ENCODE measurements around the gene IFIT5.
A peak's percentile ranks its signal among the peaks of the same experiment; 100 is the strongest.
"Not testable (repeated sequence)": the region's sequence is repeated elsewhere in the genome, so short reads cannot be mapped to it uniquely, and the experiment has no call there.

Gene IFIT5

GRCh38 chr10:89388806-89389205 is 25.6 kb upstream of the IFIT5 start:
- DNase-seq (ENCODE audit: insufficient read length, low spot score) (no peak), FAIRE-seq (no peak)

GRCh38 chr10:89389254-89389653 is 25.1 kb upstream of the IFIT5 start:
- DNase-seq (ENCODE audit: insufficient read length, low spot score) (no peak), FAIRE-seq (peak; percentile 95)
- no peak for TF ChIP-seq POLR2A (IDR thresholded peaks at IDR 0.05; ENCODE audit: low read depth, low read length)

More at GRCh38 chr10:89388806-89389205, 25.6 kb upstream of the IFIT5 start:
- no peak for TF ChIP-seq POLR2A (IDR thresholded peaks at IDR 0.05; ENCODE audit: low read depth, low read length)

- FAIRE-seq (peak; percentile 58), DNase-seq (ENCODE audit: insufficient read length, low spot score) (no peak)
- TF ChIP-seq POLR2A (IDR thresholded peaks at IDR 0.05; ENCODE audit: low read depth, low read length): no peak
Observed at GRCh38 chr10:89390476-89391225, 23.7 kb upstream of the IFIT5 start.

- not testable (repeated sequence) for DNase-seq (ENCODE audit: insufficient read length, low spot score); FAIRE-seq
Observed at GRCh38 chr10:89391226-89391576, 23.2 kb upstream of the IFIT5 start.

GRCh38 chr10:89391907-89392756 is 22.2 kb upstream of the IFIT5 start, which contains the start of gene IFIT1:
Gene IFIT1 (plus strand): TSS chr10:89392623. CDS start chr10:89392713, 90 bp downstream.
- FAIRE-seq (peak; percentile 99), DNase-seq (ENCODE audit: insufficient read length, low spot score) (peak; percentile 64)
- TF ChIP-seq POLR2A (IDR thresholded peaks at IDR 0.05; ENCODE audit: low read depth, low read length): no peak

GRCh38 chr10:89392974-89393373 is 21.4 kb upstream of the IFIT5 start:
- DNase-seq (ENCODE audit: insufficient read length, low spot score) (peak; percentile 16), FAIRE-seq (no peak)
- TF ChIP-seq POLR2A (IDR thresholded peaks at IDR 0.05; ENCODE audit: low read depth, low read length): no peak

- FAIRE-seq: peak; percentile 6
- no peak for DNase-seq (ENCODE audit: insufficient read length, low spot score)
- no peak for TF ChIP-seq POLR2A (IDR thresholded peaks at IDR 0.05; ENCODE audit: low read depth, low read length)
Observed at GRCh38 chr10:89393898-89394297, 20.5 kb upstream of the IFIT5 start.

- DNase-seq (ENCODE audit: insufficient read length, low spot score): no peak
- FAIRE-seq: no peak
- no peak for TF ChIP-seq POLR2A (IDR thresholded peaks at IDR 0.05; ENCODE audit: low read depth, low read length)
Observed at GRCh38 chr10:89395141-89395540, 19.2 kb upstream of the IFIT5 start.

GRCh38 chr10:89398003-89398749 is 16.2 kb upstream of the IFIT5 start:
- DNase-seq (ENCODE audit: insufficient read length, low spot score): no peak
- FAIRE-seq: peak; percentile 58
- TF ChIP-seq POLR2A (IDR thresholded peaks at IDR 0.05; ENCODE audit: low read depth, low read length): no peak

- FAIRE-seq (peak; percentile 67), DNase-seq (ENCODE audit: insufficient read length, low spot score) (no peak)
- no peak for TF ChIP-seq POLR2A (IDR thresholded peaks at IDR 0.05; ENCODE audit: low read depth, low read length)
Observed at GRCh38 chr10:89399956-89400355, 14.4 kb upstream of the IFIT5 start.

GRCh38 chr10:89403043-89403442 is 11.3 kb upstream of the IFIT5 start:
- TF ChIP-seq POLR2A (IDR thresholded peaks at IDR 0.05; ENCODE audit: low read depth, low read length): no peak
- no peak for DNase-seq (ENCODE audit: insufficient read length, low spot score)
- FAIRE-seq: no peak

- FAIRE-seq: no peak
- DNase-seq (ENCODE audit: insufficient read length, low spot score): no peak
- TF ChIP-seq POLR2A (IDR thresholded peaks at IDR 0.05; ENCODE audit: low read depth, low read length): no peak
Observed at GRCh38 chr10:89404104-89405047, 10.0 kb upstream of the IFIT5 start.

- not testable (repeated sequence) for FAIRE-seq; DNase-seq (ENCODE audit: insufficient read length, low spot score)
Observed at GRCh38 chr10:89406178-89406577, 8.2 kb upstream of the IFIT5 start.

GRCh38 chr10:89407792-89408191 is 6.6 kb upstream of the IFIT5 start:
- not testable (repeated sequence) for FAIRE-seq; DNase-seq (ENCODE audit: insufficient read length, low spot score)

GRCh38 chr10:89409282-89409681 is 5.1 kb upstream of the IFIT5 start:
- FAIRE-seq; DNase-seq (ENCODE audit: insufficient read length, low spot score): not testable (repeated sequence)

GRCh38 chr10:89410551-89410950 is 3.8 kb upstream of the IFIT5 start:
- not testable (repeated sequence) for FAIRE-seq; DNase-seq (ENCODE audit: insufficient read length, low spot score)

- DNase-seq (ENCODE audit: insufficient read length, low spot score); FAIRE-seq: not testable (repeated sequence)
Observed at GRCh38 chr10:89411135-89411534, 3.2 kb upstream of the IFIT5 start.

- not testable (repeated sequence) for FAIRE-seq
Observed at GRCh38 chr10:89412276-89412675, 2.1 kb upstream of the IFIT5 start.

More at GRCh38 chr10:89412276-89412675, 2.1 kb upstream of the IFIT5 start:
- not testable (repeated sequence) for DNase-seq (ENCODE audit: insufficient read length, low spot score)
